ENCODE data around the gene DIS3L2.
"Not testable (repeated sequence)": the region's sequence is repeated elsewhere in the genome, so short reads cannot be mapped to it uniquely, and the experiment has no call there.

Gene DIS3L2

GRCh38 chr2:232029346-232029745, 67.8 kb downstream of the DIS3L2 start:
- Histone ChIP-seq H3K4me3 (ENCODE audit: low read depth, low read length) (no peak overlapping the region), H3K27ac (no peak overlapping the region), H3K27me3 (ENCODE audit: insufficient read depth, low read depth, severe bottlenecking) (no peaks in the 10 kb centered on the region), H3K9me3 (ENCODE audit: severe bottlenecking) (no peaks in the 10 kb centered on the region), H3K36me3 (peaks cover 14% of the 10 kb centered on the region; the same call in 1 of the 2 replicates)
- no peak for TF ChIP-seq CTCF (IDR thresholded peaks at IDR 0.05; ENCODE audit: low read depth, low read length)
- DNase-seq: no peak

DNA sequence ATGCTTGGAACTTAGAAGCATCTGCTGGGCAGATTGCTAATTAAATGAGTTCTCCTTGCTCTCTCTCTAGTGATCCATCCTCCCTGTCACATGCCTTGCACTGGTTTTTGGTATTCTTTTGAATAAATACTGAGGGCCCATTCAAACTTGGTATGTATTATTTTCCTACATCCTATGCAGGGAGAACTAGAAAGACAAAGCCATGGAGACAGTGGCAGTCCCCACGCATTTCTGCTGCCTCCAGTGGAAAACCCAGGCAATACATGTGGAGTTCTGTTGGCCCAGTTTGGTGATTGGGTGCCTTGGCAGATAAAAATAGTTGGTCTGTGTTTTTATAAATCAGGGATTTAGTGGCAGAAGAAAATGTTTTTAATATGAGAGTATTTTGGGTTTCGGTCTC, 68.7 kb downstream of the DIS3L2 start:
- no peak overlapping the region for H3K27ac ChIP-seq
- H3K27me3 ChIP-seq (ENCODE audit: insufficient read depth, low read depth, severe bottlenecking): no peaks in the 10 kb centered on the region
- TF ChIP-seq CTCF (IDR thresholded peaks at IDR 0.05; ENCODE audit: low read depth, low read length): peak; percentile 52
- H3K9me3 ChIP-seq (ENCODE audit: severe bottlenecking): no peaks in the 10 kb centered on the region
- DNase-seq: peak; percentile 20
- H3K4me3 ChIP-seq (ENCODE audit: low read depth, low read length): no peak overlapping the region
- peaks cover 14% of the 10 kb centered on the region; the same call in 1 of the 2 replicates for H3K36me3 ChIP-seq

GRCh38 chr2:232035292-232035691, 73.8 kb downstream of the DIS3L2 start:
- H3K9me3 ChIP-seq (ENCODE audit: severe bottlenecking); H3K36me3 ChIP-seq; DNase-seq; H3K4me3 ChIP-seq (ENCODE audit: low read depth, low read length); H3K27me3 ChIP-seq (ENCODE audit: insufficient read depth, low read depth, severe bottlenecking); H3K27ac ChIP-seq: not testable (repeated sequence)

DNA sequence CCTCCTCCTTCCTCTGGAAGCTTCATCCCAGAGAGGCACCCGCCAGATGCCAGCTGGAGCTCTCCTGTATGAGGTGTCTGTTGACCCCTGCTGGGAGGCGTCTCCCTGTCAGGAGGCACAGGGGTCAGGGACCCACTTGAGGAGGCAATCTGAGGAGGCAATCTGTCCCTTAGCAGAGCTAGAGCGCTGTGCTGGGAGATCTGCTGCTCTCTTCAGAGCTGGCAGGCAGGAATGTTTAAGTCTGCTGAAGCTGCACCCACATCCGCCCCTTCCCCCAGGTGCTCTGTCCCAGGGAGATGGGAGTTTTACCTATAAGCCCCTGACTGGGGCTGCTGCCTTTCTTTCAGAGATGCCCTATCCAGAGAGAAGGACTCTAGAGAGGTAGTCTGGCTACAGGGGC, 75.4 kb downstream of the DIS3L2 start:
- not testable (repeated sequence) for H3K9me3 ChIP-seq (ENCODE audit: severe bottlenecking); H3K4me3 ChIP-seq (ENCODE audit: low read depth, low read length)

GRCh38 chr2:232038251-232038880, 76.9 kb downstream of the DIS3L2 start:
- Histone ChIP-seq H3K27ac (no peak overlapping the region), H3K9me3 (ENCODE audit: severe bottlenecking) (no peaks in the 10 kb centered on the region), H3K4me3 (ENCODE audit: low read depth, low read length) (no peak overlapping the region), H3K36me3 (peaks cover 3% of the 10 kb centered on the region; the same call in 1 of the 2 replicates), H3K27me3 (ENCODE audit: insufficient read depth, low read depth, severe bottlenecking) (no peaks in the 10 kb centered on the region)
- no peak for TF ChIP-seq CTCF (IDR thresholded peaks at IDR 0.05; ENCODE audit: low read depth, low read length)
- DNase-seq: no peak

More for the DNA sequence above, 75.4 kb downstream of the DIS3L2 start:
- not testable (repeated sequence) for H3K27ac ChIP-seq; DNase-seq; H3K27me3 ChIP-seq (ENCODE audit: insufficient read depth, low read depth, severe bottlenecking); H3K36me3 ChIP-seq

DNA sequence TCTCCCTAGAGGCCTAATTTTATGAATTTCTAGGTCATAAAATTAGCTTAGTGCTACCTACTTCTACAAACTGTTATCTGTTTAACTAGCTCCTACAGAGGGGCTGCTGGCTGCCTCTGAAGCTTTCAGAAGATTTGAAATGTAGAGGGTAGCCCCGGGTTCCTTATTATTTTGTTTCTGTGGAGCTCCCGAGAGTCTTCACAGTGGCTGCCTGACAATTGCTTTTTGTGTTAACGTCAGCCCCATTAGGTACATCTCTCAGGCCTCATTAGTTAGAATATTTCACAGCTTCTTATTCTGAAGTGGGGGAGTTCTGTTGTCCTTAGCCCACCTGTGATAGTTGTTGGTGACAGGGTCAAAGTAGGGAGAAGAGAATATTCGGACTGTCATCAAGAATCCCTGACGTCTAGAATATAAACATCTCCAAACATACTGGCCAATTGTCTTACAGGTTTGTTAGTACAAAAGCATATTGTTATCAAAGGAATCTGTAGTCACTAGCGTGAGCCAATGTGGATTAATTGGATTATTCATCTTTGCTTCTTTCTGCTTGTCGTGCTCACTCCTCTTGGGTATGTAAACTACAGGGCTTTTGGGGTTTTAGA, 77.5 kb downstream of the DIS3L2 start:
- no peak for DNase-seq
- H3K36me3 ChIP-seq: peaks cover 3% of the 10 kb centered on the region; the same call in 1 of the 2 replicates
- no peak for TF ChIP-seq CTCF (IDR thresholded peaks at IDR 0.05; ENCODE audit: low read depth, low read length)
- H3K4me3 ChIP-seq (ENCODE audit: low read depth, low read length): no peak overlapping the region
- H3K9me3 ChIP-seq (ENCODE audit: severe bottlenecking): no peaks in the 10 kb centered on the region
- no peak overlapping the region for H3K27ac ChIP-seq
- H3K27me3 ChIP-seq (ENCODE audit: insufficient read depth, low read depth, severe bottlenecking): no peaks in the 10 kb centered on the region

Measured in WERI-Rb-1 (cell line).